ENCODE results near the gene VIP.

The VIP gene

GRCh38 chr6:152720974-152721373, 29.6 kb upstream of the VIP start:
- Histone ChIP-seq H3K9me3 (no peaks in the 10 kb centered on the region), H3K4me3 (ENCODE audit: low read depth in 1 of 2, low read length in 1 of 2) (no peak overlapping the region), H3K27me3 (no peaks in the 10 kb centered on the region), H3K27ac (no peak overlapping the region), H3K4me1 (ENCODE audit: control insufficient read depth in 1 of 2, insufficient read depth in 1 of 2, low read depth in 1 of 2, low read length in 1 of 2) (no peaks in the 10 kb centered on the region), H3K36me3 (no peaks in the 10 kb centered on the region)
- no peak for TF ChIP-seq CTCF (IDR thresholded peaks at IDR 0.05)

DNA sequence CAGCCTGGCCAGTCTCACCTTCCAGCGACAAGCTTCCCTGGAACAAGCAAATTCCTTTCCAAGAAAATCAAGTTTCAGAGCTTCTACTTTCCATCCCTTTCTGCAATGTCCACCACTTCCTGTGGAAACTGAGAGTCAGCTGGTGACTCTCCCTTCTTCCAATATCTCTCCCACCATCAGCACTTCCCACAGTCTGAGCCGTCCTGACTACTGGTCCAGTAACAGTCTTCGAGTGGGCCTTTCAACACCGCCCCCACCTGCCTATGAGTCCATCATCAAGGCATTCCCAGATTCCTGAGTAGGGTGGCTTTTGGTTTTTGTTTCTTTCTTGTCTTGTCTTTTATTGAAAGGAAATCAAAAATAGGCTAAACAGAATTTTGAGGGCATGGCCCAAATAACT, 28.6 kb upstream of the VIP start:
- Histone ChIP-seq H3K4me3 (ENCODE audit: low read depth in 1 of 2, low read length in 1 of 2) (no peak overlapping the region), H3K27me3 (no peaks in the 10 kb centered on the region), H3K9me3 (no peaks in the 10 kb centered on the region), H3K36me3 (no peaks in the 10 kb centered on the region), H3K27ac (no peak overlapping the region), H3K4me1 (ENCODE audit: control insufficient read depth in 1 of 2, insufficient read depth in 1 of 2, low read depth in 1 of 2, low read length in 1 of 2) (no peaks in the 10 kb centered on the region)
- TF ChIP-seq CTCF (IDR thresholded peaks at IDR 0.05), result no peak

DNA sequence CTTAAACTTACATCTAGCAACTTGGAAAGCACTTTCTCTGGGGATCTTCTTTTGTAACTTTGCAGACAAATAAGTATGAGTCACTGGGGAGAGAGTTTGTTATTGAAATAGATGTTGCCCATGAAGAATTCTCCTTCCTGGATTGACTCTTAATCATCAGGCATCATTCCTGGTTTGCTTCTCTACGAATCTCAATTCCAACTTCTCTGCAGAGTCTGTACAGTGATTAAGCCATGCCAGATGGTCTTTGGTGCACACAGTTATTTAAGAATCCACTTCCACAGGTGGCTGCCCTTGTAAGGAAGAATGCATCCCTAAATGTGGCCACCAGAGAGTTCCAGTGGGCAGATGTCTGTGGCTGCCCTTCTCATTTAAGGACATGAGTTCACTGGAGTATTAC, 27.2 kb upstream of the VIP start:
- H3K36me3 ChIP-seq, result no peaks in the 10 kb centered on the region
- no peak overlapping the region for H3K27ac ChIP-seq
- no peak overlapping the region for H3K4me3 ChIP-seq (ENCODE audit: low read depth in 1 of 2, low read length in 1 of 2)
- no peaks in the 10 kb centered on the region for H3K27me3 ChIP-seq
- no peaks in the 10 kb centered on the region for H3K9me3 ChIP-seq
- TF ChIP-seq CTCF (IDR thresholded peaks at IDR 0.05), result no peak
- H3K4me1 ChIP-seq (ENCODE audit: control insufficient read depth in 1 of 2, insufficient read depth in 1 of 2, low read depth in 1 of 2, low read length in 1 of 2), result no peaks in the 10 kb centered on the region

GRCh38 chr6:152726313-152726712, 24.3 kb upstream of the VIP start:
- no peak overlapping the region for H3K4me3 ChIP-seq (ENCODE audit: low read depth in 1 of 2, low read length in 1 of 2)
- H3K27me3 ChIP-seq, result no peaks in the 10 kb centered on the region
- no peak for TF ChIP-seq CTCF (IDR thresholded peaks at IDR 0.05)
- H3K4me1 ChIP-seq (ENCODE audit: control insufficient read depth in 1 of 2, insufficient read depth in 1 of 2, low read depth in 1 of 2, low read length in 1 of 2), result no peaks in the 10 kb centered on the region
- no peak overlapping the region for H3K27ac ChIP-seq
- no peaks in the 10 kb centered on the region for H3K36me3 ChIP-seq
- H3K9me3 ChIP-seq, result no peaks in the 10 kb centered on the region

GRCh38 chr6:152727507-152727906, 23.1 kb upstream of the VIP start:
- H3K36me3 ChIP-seq, result no peaks in the 10 kb centered on the region
- H3K4me3 ChIP-seq (ENCODE audit: low read depth in 1 of 2, low read length in 1 of 2), result no peak overlapping the region
- H3K4me1 ChIP-seq (ENCODE audit: control insufficient read depth in 1 of 2, insufficient read depth in 1 of 2, low read depth in 1 of 2, low read length in 1 of 2), result no peaks in the 10 kb centered on the region
- H3K27me3 ChIP-seq, result no peaks in the 10 kb centered on the region
- no peak for TF ChIP-seq CTCF (IDR thresholded peaks at IDR 0.05)
- no peaks in the 10 kb centered on the region for H3K9me3 ChIP-seq
- H3K27ac ChIP-seq, result no peak overlapping the region

DNA sequence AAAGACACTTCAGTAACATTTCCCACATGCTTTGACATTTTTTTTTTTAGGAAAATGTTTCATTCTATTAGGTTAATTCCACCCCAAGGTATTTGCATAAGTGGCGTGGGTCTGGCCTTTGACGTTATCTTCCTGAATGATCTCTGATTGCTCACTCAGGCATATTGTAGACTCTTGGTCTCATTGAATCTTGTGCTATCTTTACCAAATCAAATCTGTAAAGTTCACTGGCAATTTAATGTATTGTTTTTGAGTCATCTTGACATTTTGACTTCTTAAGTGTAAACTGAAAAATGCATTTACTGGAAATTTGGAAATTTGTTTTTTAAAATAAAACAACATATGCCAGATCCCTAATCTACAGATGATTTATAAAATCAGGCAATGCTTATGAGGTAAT, 16.0 kb upstream of the VIP start:
- Histone ChIP-seq H3K27ac (no peak overlapping the region), H3K9me3 (no peaks in the 10 kb centered on the region), H3K4me3 (ENCODE audit: low read depth in 1 of 2, low read length in 1 of 2) (no peak overlapping the region), H3K4me1 (ENCODE audit: control insufficient read depth in 1 of 2, insufficient read depth in 1 of 2, low read depth in 1 of 2, low read length in 1 of 2) (no peaks in the 10 kb centered on the region), H3K36me3 (no peaks in the 10 kb centered on the region), H3K27me3 (no peaks in the 10 kb centered on the region)
- no peak for TF ChIP-seq CTCF (IDR thresholded peaks at IDR 0.05)
